T-helper 1 cell (primary cell): ENCODE data around the gene TEX2.

Source experiments
- DNase-seq, 5 donors: peaks; one replicate each; pipeline ENCODE4 v3.0.0-alpha.2; 2012 to 2020

TEX2 gene

GRCh38 chr17:64157669-64158180 is 105.3 kb downstream of the TEX2 start:
- no peak for DNase-seq

GRCh38 chr17:64156670-64157069 is 106.4 kb downstream of the TEX2 start:
- no peak for DNase-seq

DNA sequence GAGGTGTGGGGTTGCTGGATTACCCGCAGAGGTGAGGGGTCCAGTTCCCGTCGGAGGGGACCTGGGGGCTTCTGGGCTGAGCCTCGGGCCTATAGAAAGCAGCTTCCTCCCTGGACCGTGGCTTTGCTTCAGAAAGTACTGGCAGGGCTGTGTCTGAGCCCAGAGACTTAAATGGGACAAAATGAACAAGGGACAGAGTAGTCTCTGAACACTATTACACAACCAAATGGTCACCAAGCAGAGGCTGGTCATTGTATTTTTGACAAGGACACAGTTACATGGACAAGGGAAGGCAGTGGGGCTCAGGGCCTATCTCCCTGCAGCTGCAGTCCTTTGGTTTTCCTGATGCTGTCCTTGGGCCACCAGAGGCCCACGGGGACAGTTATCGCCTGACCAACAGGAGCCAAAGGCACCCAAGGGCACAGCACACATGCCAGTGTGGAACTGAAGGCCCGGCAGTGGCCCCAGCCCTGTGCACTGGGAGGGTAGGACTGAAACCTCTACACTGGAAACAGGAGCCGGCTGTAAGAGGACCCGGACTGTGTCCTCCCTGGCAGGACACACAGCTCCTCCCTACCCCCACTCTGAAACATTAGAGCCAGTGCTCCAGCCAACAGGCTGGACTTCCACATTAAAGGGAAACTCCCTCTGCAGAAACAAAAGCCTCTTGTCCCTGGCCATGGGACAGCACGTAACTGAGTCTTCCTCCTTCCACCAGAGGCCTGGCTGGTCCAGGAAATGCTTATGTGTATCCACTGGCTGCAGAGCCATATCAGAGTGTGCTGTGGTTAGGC is 107.1 kb downstream of the TEX2 start:
- DNase-seq = no peak

DNA sequence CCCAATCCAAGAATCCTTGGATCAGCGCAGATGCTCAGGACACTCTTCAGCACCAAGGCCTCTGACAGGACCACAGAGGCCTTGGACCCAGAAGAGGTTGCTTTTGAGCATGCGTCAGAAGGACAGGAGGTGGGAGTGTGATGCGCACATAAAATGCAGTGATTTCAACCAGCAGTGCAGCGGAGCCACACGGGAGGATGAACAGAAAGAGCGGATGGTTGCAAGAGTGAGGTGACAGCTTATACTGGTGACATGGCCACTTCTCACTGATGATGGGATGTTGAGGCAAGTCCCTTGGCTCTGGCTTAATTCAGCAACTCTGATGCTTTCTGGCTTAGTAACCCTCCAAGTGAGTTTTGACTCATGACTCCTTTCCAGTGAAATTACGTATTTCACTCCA is 107.9 kb downstream of the TEX2 start:
- no peak for DNase-seq

GRCh38 chr17:64154717-64155116 is 108.3 kb downstream of the TEX2 start:
- DNase-seq = no peak

GRCh38 chr17:64154313-64154695 is 108.8 kb downstream of the TEX2 start:
- no peak for DNase-seq

- DNase-seq = no peak
These were observed 109.3 kb downstream of the TEX2 start for GRCh38 chr17:64153565-64154312.

GRCh38 chr17:64152428-64153125 is 110.5 kb downstream of the TEX2 start:
- no peak for DNase-seq

- DNase-seq = no peak
These were observed 112.1 kb downstream of the TEX2 start for GRCh38 chr17:64151016-64151368.

- no peak for DNase-seq
These were observed 112.6 kb downstream of the TEX2 start for GRCh38 chr17:64150237-64151015.

GRCh38 chr17:64149196-64149595 is 113.9 kb downstream of the TEX2 start:
- no peak for DNase-seq

GRCh38 chr17:64148699-64149098 is 114.4 kb downstream of the TEX2 start:
- DNase-seq = no peak

DNA sequence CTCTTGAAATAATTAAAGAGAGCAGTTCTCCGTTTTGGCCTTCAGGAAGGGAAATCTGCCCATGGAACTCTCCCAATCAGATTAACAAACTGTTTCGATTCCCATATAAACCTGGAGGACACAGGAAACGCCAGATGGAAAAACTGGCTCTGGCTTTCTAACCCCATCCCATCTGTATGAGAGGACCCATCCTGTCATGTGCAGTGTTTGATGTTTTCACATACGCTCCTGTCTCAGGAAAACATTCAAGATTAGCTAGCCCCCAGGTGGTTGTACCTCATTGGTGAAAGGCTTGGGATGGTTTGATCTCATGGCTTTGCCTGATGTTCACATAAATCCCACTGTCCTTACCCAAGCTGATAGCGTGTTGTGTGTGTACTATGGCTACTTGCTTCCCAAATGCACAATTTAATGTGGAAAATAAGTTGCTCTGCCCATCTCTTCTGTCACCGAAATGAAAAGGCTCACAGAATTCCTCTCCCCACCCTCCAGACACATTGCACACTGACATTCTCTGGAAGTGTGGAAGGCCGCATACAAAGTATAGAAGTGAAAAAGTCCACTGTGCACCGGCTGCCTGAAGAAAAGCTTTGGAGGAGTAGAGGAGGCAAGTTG is 114.9 kb downstream of the TEX2 start:
- no peak for DNase-seq

DNA sequence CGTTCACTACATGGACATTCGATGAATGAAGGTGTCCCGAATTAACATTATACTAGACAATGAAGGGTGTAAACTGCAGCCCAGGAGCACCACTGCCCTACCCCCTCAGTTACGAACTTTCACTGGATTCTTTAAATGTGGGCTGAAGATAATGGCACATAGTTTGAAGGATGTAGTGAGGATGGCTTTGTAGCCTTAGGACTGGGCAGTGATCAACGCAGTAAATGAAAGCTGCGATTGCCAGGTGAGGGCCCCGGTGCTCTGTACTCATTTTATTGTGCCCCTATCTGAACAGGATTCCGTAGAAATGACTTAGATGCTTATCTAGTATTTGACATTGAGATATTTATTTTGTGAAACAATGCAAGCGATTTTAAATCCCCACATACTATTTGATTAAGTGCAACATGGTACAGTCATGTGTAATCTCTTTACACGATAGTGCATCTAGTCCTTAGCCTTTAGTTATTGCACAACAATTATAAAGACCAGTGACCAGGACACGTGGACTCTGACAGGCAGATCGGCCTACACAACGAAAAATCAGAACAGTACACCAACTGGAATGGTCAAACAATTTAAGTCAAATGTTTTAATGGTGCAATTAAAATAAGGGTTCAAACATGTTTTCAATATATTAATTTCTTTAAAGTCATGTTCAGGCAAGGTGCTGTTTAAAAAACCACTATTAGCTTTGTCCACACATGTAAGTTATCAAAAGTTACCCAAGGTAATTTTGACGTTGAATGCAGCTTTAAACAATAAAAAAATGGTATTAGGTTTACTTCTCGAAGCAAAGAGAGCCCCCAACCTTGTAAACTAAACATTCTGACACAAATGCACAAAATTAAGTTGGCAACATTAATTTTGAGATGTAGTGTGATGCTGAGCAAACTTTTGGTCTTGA is 115.7 kb downstream of the TEX2 start:
- no peak for DNase-seq

DNA sequence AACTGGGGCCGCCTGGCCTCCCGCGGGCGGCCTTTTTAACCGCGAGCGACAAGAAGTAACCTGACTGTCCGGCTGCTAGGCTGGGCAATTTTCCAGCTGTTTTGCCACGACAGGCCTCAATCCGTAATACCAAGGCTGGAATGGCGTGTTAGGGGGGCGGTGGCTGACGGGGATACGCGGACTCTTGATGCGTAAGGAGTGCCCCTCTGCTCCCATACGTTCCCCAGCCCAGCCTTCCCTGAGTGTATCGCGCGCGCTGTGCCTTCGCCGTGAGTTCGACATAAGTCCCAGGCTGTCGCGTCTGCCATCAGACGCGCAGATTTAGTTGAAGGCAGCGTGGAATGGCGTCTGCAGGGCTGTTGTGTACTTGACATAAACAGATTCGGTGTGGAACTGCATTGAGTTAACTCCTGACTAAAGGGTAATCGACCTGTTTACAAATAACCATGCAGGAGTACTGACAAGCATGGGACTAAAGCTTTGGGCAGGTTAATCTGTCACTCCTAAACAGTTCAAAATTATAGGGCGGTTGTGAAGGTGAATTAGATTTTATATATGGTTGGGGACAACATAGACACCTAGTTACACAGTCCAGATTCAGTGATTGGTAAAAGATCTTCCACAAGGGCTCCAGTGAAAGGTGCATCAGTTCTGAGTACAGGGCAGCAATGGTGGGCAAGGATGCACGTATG is 116.5 kb downstream of the TEX2 start:
- peak; percentile 18 to 54 (median 43) for DNase-seq

GRCh38 chr17:64145751-64146417 is 117.2 kb downstream of the TEX2 start:
- peak; percentile 89 to 98 (median 94) for DNase-seq

- DNase-seq = no peak
These were observed 117.7 kb downstream of the TEX2 start for GRCh38 chr17:64145375-64145750.

DNA sequence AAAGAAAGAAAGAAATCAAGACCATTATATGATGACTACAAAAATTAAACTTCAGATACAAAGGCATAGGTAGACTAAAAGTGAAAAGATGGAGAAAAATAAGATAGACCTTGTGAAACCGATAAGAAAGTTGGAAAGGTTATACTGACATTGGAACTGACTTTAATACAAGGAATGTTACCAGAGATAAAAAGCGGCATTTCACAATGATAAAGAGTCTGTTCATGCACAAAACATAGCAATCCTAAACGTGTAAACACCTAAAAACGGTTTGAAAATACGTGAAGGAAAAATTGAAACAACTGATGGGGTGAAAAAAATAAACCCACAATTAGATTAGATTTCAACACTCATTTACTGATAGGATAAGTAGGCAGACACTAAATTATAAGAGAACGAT is 123.5 kb downstream of the TEX2 start:
- no peak for DNase-seq

DNA sequence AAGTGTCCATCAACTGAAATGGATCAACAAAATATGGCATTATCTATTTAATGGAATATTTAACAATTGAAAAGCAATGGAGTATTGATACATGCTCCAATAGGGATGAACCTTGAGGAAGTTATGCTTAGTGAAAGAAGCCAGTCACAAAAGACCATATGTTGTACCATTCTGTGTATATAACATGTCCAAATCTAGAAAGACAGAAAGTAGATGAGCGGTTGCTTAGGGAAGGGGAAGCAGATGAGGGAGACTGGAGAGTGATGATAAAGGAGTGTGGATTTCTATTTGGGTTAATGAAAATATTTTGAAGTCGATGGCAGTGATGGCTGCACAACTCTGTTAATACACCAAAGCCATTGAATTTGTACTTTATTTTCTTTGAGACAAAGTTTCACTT is 124.6 kb downstream of the TEX2 start:
- no peak for DNase-seq

DNA sequence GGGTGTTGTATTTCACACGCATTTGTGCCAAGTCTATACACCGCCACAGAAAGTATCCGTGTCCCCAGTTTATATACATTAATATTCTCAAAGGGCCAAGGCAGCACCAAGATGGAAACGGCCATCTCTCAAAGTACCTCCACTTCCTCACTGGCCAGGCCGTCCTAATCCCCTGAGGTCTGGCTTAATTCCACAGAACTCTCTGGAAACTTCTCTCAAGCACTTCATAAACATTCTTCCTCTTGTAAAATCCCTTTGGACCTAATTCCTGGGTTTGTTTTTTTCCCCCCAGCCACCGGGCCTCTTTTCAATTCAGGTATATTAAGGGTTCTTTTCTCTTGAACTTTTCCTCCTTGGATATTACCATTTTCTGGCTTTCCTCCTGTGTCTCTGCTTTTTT is 128.1 kb downstream of the TEX2 start:
- no peak for DNase-seq
